CD4-positive, alpha-beta T cell (primary cell): ENCODE data around the gene HDAC7. TPM values are rescaled to one million over a fixed set of nuclear protein-coding genes. Genes with fewer than 3 reads are reported as not detected.

Source experiments
- ATAC-seq: fragments of 200-7000 bp; cut with Tn5 transposase; one replicate; pipeline ENCODE4 v1.10.0; 2022; ENCODE audit warnings: mild to moderate bottlenecking; ENCODE audit not compliant: poor library complexity
- CTCF ChIA-PET: fragments of 350-600 bp; sonication (Branson Sonifier 250); formaldehyde crosslinking; loops from one replicate; lab custom pipeline; 2021; ENCODE audit warnings: antibody characterized with exemption, inconsistent platforms; lab: Charles Lee
- POLR2A ChIA-PET: fragments of 350-600 bp; sonication (Branson Sonifier 250); formaldehyde crosslinking; loops from one replicate; lab custom pipeline; 2021; ENCODE audit warnings: antibody characterized with exemption, inconsistent platforms; lab: Charles Lee
- DNase-seq, 14 experiments: peaks; one replicate each; pipeline ENCODE4 v3.0.0-alpha.2; 2013 to 2020; ENCODE audit warnings: mixed read lengths in 2 of 14
- H3K27ac ChIP-seq, 2 donors: one replicate each; pipeline versions ENCODE4 v1.5.1 to v1.7.0; 2013; ENCODE audit warnings: low read length in 2 of 2, low read depth in 1 of 2, mild to moderate bottlenecking in 1 of 2
- H3K27me3 ChIP-seq, 2 experiments: 1 replicate in 1 of 2; 2 replicates in 1 of 2; pipeline versions ENCODE4 v1.6.1 to v1.7.0; 2013; ENCODE audit warnings: low read length in 2 of 2, control low read depth in 1 of 2, mild to moderate bottlenecking in 1 of 2, moderate library complexity in 1 of 2; ENCODE audit not compliant: insufficient read depth in 2 of 2, control insufficient read depth in 1 of 2
- H3K36me3 ChIP-seq: one replicate; pipeline ENCODE4 v1.6.1; 2013; ENCODE audit warnings: low read length, control low read depth; ENCODE audit not compliant: insufficient read depth
- H3K4me1 ChIP-seq: one replicate; pipeline ENCODE4 v1.6.1; 2013; ENCODE audit warnings: low read length, control low read depth; ENCODE audit not compliant: insufficient read depth
- H3K4me3 ChIP-seq: one replicate; pipeline ENCODE4 v1.5.1; 2013; ENCODE audit warnings: mild to moderate bottlenecking, low read length, moderate library complexity
- H3K9me3 ChIP-seq, 2 experiments: 1 replicate in 1 of 2; 2 replicates in 1 of 2; pipeline versions ENCODE4 v1.6.1 to v1.7.0; 2013; ENCODE audit warnings: low read length in 2 of 2, mild to moderate bottlenecking in 2 of 2, control low read depth in 1 of 2, moderate library complexity in 1 of 2; ENCODE audit not compliant: control insufficient read depth in 1 of 2, insufficient read depth in 1 of 2
- H3K27ac Mint-ChIP-seq: one replicate; pipeline ENCODE4 v1.8.0; 2020; ENCODE audit warnings: mixed read lengths
- H3K27me3 Mint-ChIP-seq: one replicate; pipeline ENCODE4 v1.8.0; 2021; ENCODE audit warnings: mixed read lengths
- H3K36me3 Mint-ChIP-seq: one replicate; pipeline ENCODE4 v1.8.0; 2021; ENCODE audit warnings: low read depth, mixed read lengths
- H3K4me1 Mint-ChIP-seq: one replicate; pipeline ENCODE4 v1.8.0; 2021; ENCODE audit warnings: low read depth, mixed read lengths
- H3K4me3 Mint-ChIP-seq: one replicate; pipeline ENCODE4 v1.8.0; 2020; ENCODE audit warnings: mild to moderate bottlenecking, mixed read lengths
- H3K9me3 Mint-ChIP-seq: one replicate; pipeline ENCODE4 v1.8.0; 2020; ENCODE audit warnings: mixed read lengths
- intact Hi-C, 2 experiments: fragments of 100-400 bp; cut with DNase I in 1 of 2; cut with micrococcal nuclease in 1 of 2; formaldehyde crosslinking; loops; one replicate each; pipeline versions ENCODE4 v1.15.1 to v1.9.0; 2023 to 2025; cut with DNase I, micrococcal nuclease
- total RNA-seq, 174 experiments: library from RNA in 2 of 174; stranded (reverse) in 2 of 174; gene quantifications; one replicate each; pipeline ENCODE4 v1.2.3 and lab custom pipeline; 2021 to 2026
- TF ChIP-seq, protein P1 (sequence below): fragments of 200-600 bp; IDR thresholded peaks from one replicate; pipeline ENCODE4 v1.8.0; 2022; ENCODE audit warnings: antibody characterized with exemption, mild to moderate bottlenecking

HDAC7 gene
- total RNA-seq, 2 experiments from 2014 or later: 116 to 122 TPM

DNA sequence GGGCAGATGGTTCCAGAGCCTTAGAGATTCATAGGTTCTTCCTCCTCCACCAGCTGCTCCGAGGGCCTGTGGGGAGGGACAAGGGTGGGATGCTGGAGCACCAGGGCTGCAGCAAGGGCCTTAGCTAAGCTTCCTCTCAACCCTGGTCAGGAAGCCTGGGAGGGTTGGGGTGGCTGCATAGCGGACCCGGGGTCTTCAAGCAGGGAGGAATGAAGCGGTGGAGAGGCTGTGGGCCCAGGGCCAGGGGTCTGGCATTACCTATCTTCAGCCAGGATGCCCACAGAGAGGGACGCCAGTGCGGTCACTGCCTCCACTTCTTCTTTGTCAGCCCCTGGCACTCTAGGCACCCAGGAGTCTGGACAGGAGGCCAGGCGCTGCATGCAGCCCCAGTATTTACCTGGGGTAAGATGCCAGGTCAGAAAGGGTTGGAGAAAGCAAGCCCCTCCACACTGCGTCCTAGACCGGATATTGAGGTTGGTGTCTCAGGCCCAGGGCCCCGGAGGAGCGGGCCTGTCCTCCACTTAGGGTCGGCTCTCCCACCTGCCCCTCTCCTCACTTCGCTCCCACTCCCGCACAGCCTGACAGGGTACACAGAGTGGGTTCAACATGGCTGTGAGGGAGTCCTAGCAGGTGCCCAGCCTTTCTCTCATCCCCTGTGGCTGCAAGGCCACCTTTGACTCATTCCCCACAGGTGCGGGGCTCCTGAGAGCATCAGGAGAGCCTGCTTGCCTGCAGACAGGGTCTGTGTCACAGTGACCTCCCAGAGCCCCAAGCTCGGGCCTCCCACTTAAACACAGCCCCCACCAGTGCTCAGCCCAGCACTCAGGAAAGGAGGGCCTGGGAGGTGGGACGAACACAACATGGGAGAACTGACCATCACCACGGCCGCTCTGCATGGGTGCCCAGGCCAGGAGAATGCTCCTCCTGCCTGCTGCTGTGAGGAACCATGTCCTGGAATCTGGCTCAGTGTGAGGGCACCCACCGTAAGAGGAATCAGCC, 35.6 kb downstream of the HDAC7 start:
- H3K27ac Mint-ChIP-seq: no peak overlapping the region
- H3K36me3 Mint-ChIP-seq: peaks cover 64% of the 10 kb centered on the region

DNA sequence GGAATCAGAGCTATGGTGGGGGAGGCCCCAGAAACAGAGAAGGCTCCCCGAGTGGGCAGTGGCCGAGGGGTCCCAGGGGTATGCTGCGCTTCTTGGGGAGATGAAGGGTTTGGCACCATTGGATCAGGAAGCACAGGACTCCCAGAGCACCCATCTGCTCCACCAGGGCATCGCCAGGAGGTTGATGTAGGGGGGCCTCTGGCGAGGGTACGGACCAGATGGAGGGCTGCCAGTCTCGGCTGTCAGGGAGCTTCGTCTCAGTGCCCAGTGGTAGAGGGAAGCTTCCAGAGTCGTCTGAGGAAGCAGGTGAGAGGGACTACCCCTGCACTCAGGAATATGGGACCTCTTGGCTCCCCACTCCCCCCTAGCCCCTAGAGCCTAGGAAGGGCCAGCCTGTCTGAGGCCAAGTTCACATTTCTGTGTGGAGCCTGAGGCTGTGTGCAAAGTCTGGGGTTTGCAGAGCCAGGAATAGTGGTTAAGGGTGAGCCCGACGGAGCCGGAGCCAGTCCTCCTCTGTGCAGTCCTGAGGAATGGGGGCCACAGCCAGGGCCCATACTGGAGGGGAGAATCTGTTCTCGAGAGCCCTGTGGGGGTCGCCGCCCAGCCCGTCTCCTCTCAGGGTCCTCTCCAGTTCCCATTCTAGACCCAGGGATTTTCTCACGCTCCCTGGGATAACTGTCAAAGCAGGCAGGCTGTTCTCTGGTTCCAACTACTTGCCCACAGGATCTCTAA, 36.5 kb downstream of the HDAC7 start:
- Mint-ChIP-seq H3K36me3 (peaks cover 55% of the 10 kb centered on the region), H3K4me1 (peaks cover 8% of the 10 kb centered on the region), H3K27ac (no peak overlapping the region), H3K4me3 (no peak overlapping the region), H3K27me3 (no peaks in the 10 kb centered on the region), H3K9me3 (no peaks in the 10 kb centered on the region)
- intact Hi-C loops: no loop called here
- ChIA-PET POLR2A (no interaction called here), CTCF (interaction anchor here (0.9 kb wide), 1 partner anchor 68 kb away, joined by 3 read pairs; no protein-coding TSS in a partner anchor)
- Histone ChIP-seq H3K27me3 (no peaks in the 10 kb centered on the region), H3K36me3 (peaks cover 54% of the 10 kb centered on the region), H3K4me3 (no peak overlapping the region), H3K9me3 (no peaks in the 10 kb centered on the region), H3K27ac (no peak overlapping the region), H3K4me1 (peaks cover 11% of the 10 kb centered on the region)
- ATAC-seq (no peak), DNase-seq (no peak)
- TF ChIP-seq, protein P1, sequence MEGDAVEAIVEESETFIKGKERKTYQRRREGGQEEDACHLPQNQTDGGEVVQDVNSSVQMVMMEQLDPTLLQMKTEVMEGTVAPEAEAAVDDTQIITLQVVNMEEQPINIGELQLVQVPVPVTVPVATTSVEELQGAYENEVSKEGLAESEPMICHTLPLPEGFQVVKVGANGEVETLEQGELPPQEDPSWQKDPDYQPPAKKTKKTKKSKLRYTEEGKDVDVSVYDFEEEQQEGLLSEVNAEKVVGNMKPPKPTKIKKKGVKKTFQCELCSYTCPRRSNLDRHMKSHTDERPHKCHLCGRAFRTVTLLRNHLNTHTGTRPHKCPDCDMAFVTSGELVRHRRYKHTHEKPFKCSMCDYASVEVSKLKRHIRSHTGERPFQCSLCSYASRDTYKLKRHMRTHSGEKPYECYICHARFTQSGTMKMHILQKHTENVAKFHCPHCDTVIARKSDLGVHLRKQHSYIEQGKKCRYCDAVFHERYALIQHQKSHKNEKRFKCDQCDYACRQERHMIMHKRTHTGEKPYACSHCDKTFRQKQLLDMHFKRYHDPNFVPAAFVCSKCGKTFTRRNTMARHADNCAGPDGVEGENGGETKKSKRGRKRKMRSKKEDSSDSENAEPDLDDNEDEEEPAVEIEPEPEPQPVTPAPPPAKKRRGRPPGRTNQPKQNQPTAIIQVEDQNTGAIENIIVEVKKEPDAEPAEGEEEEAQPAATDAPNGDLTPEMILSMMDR: no peak

More for the DNA sequence above, 35.6 kb downstream of the HDAC7 start:
- Histone ChIP-seq H3K4me1 (peaks cover 8% of the 10 kb centered on the region), H3K36me3 (peaks cover 64% of the 10 kb centered on the region), H3K27me3 (no peaks in the 10 kb centered on the region), H3K27ac (no peak overlapping the region), H3K4me3 (no peak overlapping the region), H3K9me3 (no peaks in the 10 kb centered on the region)
- ChIA-PET POLR2A (interaction anchor here (0.9 kb wide), 1 partner anchor 11 kb away, joined by 3 read pairs; the partner anchor contains the start of gene SLC48A1), CTCF (interaction anchor here (3.3 kb wide), 1 partner anchor 54 kb away, joined by 10 read pairs; no protein-coding TSS in a partner anchor)
- no peak for ATAC-seq
- intact Hi-C loops: no loop called here
- DNase-seq: no peak
- Mint-ChIP-seq H3K27me3 (no peaks in the 10 kb centered on the region), H3K4me3 (no peak overlapping the region), H3K4me1 (peaks cover 5% of the 10 kb centered on the region), H3K9me3 (no peaks in the 10 kb centered on the region)
- TF ChIP-seq, protein P1: no peak

DNA sequence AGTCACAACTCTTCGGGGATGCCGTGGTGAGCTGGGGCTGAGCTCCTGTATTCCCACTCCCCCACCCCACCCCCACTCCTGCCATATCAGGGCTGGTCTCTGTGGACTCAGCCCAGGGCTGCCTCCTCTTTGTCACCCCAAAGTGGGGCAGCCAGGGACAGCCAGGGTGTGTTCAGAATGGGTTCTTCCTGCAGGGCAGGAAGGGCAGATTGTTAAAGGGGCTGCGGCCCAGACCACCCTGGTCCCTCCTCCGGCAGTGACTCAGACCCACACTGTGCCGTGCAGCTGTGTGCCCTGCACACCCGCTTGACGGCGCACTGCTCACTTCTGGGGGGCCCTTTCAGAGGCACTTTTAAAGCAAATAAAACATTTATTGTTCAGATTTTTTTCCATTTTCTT, 37.3 kb downstream of the HDAC7 start:
- intact Hi-C loops: no loop called here
- Histone ChIP-seq H3K4me1 (peaks cover 11% of the 10 kb centered on the region), H3K4me3 (no peak overlapping the region), H3K9me3 (no peaks in the 10 kb centered on the region), H3K27ac (no peak overlapping the region), H3K27me3 (no peaks in the 10 kb centered on the region), H3K36me3 (peaks cover 46% of the 10 kb centered on the region)
- ATAC-seq: no peak
- H3K36me3 Mint-ChIP-seq: peaks cover 47% of the 10 kb centered on the region
- ChIA-PET POLR2A (interaction anchor here (1.2 to 1.4 kb wide), 3 partner anchors 27 to 76 kb away, joined by 3 to 6 read pairs (median 3); partner anchors contain the start of gene RPAP3), CTCF (interaction anchor here (1.4 to 1.9 kb wide), 3 partner anchors 15 to 56 kb away, joined by 5 to 10 read pairs (median 6); no protein-coding TSS in a partner anchor)
- H3K4me1 Mint-ChIP-seq: peaks cover 15% of the 10 kb centered on the region
- TF ChIP-seq, protein P1: no peak
- H3K9me3 Mint-ChIP-seq: no peaks in the 10 kb centered on the region
- H3K4me3 Mint-ChIP-seq: no peak overlapping the region
- H3K27me3 Mint-ChIP-seq: no peaks in the 10 kb centered on the region
- peak overlapping the region; percentile 59 for H3K27ac Mint-ChIP-seq
- DNase-seq: no peak
